ENCODE results near the gene ATOSA.

Gene ATOSA

DNA sequence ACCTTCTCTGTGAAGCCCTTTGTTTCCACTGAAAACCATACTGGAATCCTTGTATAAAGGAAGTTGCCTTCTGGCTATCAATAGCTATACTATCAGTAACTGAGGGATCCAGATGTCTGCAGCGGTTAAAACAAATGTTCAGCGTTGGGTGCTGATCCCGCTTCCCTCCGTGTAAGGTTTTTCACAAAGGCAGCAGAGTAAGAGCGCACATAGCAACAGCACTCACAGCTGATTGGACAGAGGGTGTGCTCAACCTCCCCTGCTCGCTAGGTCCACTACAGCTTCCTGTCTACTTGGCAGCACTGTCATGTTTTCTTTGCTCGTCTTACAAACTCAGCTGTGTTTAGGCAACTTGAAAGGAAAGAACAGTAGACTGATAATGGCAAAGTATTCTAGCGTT lies 27.3 kb downstream of the ATOSA start:
- peak in 1 of 2 donors; percentile 3 for DNase-seq (ENCODE audit: low read depth in 2 of 2)

DNA sequence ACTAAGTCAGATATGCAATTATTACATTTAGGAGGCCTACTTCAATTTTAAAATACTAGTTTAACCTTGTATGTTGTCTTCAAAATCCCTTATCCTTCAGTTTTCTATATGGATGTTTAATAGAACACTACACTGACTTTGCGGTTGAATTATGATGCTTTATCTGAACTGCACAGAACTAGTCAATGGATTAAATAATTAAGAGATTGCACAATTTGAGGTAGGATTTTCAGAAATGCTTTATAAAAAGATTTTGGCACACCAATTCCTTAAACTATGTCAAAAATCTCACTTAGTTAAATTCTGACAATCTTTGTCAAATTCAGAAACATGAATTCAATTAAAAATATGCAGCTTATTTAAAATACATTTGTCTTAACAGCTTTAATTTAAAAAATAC lies 28.1 kb downstream of the ATOSA start:
- no peak for DNase-seq (ENCODE audit: low read depth in 2 of 2)

GRCh38 chr15:52649686-52650085 lies 29.5 kb downstream of the ATOSA start:
- no peak for DNase-seq (ENCODE audit: low read depth in 2 of 2)

- no peak for DNase-seq (ENCODE audit: low read depth in 2 of 2)
These were observed 33.3 kb downstream of the ATOSA start for GRCh38 chr15:52645916-52646315.

- no peak for DNase-seq (ENCODE audit: low read depth in 2 of 2)
These were observed 36.5 kb downstream of the ATOSA start for GRCh38 chr15:52642386-52643361.

- no peak for DNase-seq (ENCODE audit: low read depth in 2 of 2)
These were observed 42.7 kb downstream of the ATOSA start for GRCh38 chr15:52636459-52636858.

- DNase-seq (ENCODE audit: low read depth in 2 of 2), result no peak
These were observed 43.3 kb downstream of the ATOSA start for GRCh38 chr15:52635908-52636307.
